GM12801 (cell line): ENCODE data around the gene MRM2.

Source experiments
- TF ChIP-seq, protein P1 (sequence below): IDR thresholded peaks from one replicate; pipeline ENCODE4 v1.5.1; 2011; ENCODE audit warnings: control low read depth; ENCODE audit not compliant: insufficient read length; ENCODE audit errors: extremely low read depth

The MRM2 gene

DNA sequence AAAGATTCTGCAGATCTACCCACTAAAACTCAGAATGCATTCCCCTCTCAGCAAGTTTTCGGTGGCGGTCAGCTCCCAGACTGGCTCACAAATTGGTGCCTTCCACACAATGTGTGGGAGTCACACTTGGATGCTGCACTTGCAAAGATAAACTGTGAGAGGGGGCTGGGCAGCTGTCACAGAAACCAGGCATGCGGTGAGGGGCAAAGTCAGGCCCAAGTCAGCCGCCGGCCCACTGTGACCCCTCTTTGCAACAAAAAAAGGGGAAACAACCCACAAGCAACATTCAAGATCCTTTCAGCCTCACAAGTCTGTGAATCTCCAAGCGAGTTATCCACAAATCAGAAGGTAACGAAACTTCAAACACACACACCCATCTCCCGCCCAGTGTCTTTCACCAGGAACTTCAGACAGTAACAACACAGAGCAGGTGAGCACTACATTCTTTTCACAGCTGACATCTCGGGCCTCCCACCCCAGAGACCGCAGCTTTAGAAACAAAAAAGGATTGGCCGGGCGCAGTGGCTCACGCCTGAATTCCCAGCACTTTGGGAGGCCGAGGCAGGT is 40.3 kb upstream of the MRM2 start:
- TF ChIP-seq, protein P1, sequence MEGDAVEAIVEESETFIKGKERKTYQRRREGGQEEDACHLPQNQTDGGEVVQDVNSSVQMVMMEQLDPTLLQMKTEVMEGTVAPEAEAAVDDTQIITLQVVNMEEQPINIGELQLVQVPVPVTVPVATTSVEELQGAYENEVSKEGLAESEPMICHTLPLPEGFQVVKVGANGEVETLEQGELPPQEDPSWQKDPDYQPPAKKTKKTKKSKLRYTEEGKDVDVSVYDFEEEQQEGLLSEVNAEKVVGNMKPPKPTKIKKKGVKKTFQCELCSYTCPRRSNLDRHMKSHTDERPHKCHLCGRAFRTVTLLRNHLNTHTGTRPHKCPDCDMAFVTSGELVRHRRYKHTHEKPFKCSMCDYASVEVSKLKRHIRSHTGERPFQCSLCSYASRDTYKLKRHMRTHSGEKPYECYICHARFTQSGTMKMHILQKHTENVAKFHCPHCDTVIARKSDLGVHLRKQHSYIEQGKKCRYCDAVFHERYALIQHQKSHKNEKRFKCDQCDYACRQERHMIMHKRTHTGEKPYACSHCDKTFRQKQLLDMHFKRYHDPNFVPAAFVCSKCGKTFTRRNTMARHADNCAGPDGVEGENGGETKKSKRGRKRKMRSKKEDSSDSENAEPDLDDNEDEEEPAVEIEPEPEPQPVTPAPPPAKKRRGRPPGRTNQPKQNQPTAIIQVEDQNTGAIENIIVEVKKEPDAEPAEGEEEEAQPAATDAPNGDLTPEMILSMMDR: no peak

DNA sequence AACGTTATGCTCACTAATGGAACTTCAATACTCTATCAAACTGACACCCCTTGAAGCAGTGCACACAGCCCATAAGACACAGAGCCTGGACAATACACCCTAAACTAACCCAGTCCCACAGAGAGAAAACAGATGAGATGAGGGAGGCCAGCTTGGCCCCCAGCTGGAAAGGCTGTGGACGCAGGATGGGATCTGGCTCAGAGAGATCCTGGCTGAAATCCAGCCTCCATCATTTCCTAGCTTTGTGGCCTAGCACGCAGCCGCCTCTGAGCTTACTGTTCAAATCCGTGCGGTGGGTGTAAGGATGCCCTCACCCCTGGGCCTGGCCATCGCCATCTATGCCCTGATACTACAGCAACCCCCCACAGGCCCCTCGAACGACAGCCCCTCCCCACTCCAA is 39.5 kb upstream of the MRM2 start:
- TF ChIP-seq, protein P1: no peak

DNA sequence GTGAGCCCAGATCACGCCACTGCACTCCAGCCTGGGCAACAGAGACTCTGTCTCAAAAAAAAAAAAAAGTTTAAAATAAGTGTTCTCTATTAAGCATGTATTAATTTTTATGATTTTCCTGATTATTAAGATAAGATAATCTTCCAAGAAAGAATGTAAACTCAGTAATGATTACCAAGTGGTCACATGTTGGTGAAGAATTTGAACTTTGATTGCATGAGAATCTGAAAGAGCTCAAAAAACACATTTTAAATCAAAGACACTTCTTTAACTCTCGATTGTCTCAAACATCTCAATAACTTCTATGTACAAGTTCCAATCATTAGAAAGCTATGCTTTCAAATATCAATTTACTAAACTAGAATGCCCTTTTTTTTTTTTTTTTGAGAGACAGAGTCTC is 38.4 kb upstream of the MRM2 start:
- TF ChIP-seq, protein P1: no peak

DNA sequence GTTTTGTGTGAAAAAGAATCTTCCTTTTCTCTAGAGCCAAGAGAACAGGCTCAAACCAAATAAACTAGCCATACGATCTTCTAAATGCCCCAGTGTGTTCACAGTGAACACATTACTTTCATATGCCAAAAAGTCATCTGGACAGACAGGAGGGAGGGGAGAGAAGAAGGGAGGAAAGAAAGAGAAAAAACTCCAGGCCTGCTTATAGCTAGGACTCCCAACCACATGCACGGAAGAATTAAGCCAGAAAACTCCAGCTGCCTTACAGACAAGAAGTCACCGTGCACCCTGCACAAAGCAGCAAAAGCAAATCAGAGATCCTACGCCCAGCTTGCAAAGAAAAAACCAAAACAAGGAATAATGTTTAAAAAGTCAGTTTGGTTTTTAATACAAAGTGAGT is 37.9 kb upstream of the MRM2 start:
- TF ChIP-seq, protein P1: no peak

DNA sequence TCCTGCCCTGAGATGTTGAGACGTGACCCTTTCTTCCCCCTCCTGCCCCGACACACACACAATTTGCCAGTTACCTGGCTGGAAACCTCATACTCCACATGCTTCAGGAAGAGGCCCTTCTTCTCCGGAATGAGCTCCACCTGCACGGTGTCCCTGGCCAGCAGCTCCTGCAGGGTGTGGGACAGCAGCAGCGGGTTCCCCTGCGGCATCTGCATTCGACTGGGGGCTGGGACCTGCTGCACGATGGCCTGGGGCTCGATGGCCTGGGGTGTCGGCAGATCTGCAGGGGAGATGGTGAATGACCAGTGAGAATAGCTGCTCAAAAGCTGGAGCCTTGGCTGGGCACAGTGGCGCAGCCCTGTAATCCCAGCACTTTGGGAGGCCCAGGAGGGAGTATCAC is 36.0 kb upstream of the MRM2 start:
- TF ChIP-seq, protein P1: no peak

- TF ChIP-seq, protein P1: no peak
These were observed 34.1 kb upstream of the MRM2 start for GRCh38 chr7:2276107-2276506.

DNA sequence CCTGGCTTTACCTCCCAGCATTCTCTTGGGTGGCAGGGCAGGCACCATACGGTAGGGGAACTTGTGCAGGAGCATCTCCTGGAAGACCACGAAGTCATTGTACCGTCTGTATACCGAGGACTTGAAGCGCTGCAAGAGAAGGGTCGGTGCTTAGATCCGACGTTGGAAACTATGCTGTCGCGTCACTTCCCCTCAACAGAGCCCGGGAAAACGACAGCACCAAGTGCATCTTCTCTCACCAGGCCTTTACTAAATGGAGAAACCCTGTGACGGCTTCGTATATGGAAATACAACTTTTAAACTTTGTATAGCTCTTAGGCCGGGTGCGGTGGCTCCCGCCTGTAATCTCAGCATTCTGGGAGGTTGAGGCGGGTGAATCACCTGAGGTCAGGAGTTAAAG is 33.1 kb upstream of the MRM2 start:
- TF ChIP-seq, protein P1: no peak
